Measurements from ENCODE around the gene RAB7B.

GRCh38 chr1:205961405-205961804, 41.8 kb downstream of the RAB7B start:
- TF ChIP-seq POLR2A (IDR thresholded peaks at IDR 0.05; ENCODE audit: low read depth, low read length), result no peak
- no peak for TF ChIP-seq SMC3 (IDR thresholded peaks at IDR 0.05; ENCODE audit: low read depth, low read length)
- no peak for TF ChIP-seq CTCF (conservative IDR thresholded peaks at IDR 0.05; ENCODE audit: low read depth, low read length)
- no peak for TF ChIP-seq USF2 (IDR thresholded peaks at IDR 0.05; ENCODE audit: low read depth, low read length)
- no peak for TF ChIP-seq MXI1 (IDR thresholded peaks at IDR 0.05; ENCODE audit: borderline replicate concordance, low read depth, low read length)
- TF ChIP-seq RAD21 (IDR thresholded peaks at IDR 0.05; ENCODE audit: low read length), result no peak
- no peak for TF ChIP-seq NFE2L2 (IDR thresholded peaks at IDR 0.05; ENCODE audit: low read depth, low read length)
- no peak for TF ChIP-seq RCOR1 (IDR thresholded peaks at IDR 0.05; ENCODE audit: insufficient replicate concordance, low read length)
- no peak for TF ChIP-seq BHLHE40 (IDR thresholded peaks at IDR 0.05; ENCODE audit: low read depth, low read length)
- no peak for TF ChIP-seq RFX5 (IDR thresholded peaks at IDR 0.05; ENCODE audit: low read depth, low read length)
- no peak for TF ChIP-seq MAFK (IDR thresholded peaks at IDR 0.05; ENCODE audit: low read depth, low read length)
- TF ChIP-seq ELK1 (IDR thresholded peaks at IDR 0.05; ENCODE audit: borderline replicate concordance, low read depth, low read length), result no peak
- no peak for TF ChIP-seq FOS (IDR thresholded peaks at IDR 0.05; ENCODE audit: low read depth, low read length)

All from IMR-90 (cell line).